ENCODE results near the gene MANSC4.

Gene MANSC4

DNA sequence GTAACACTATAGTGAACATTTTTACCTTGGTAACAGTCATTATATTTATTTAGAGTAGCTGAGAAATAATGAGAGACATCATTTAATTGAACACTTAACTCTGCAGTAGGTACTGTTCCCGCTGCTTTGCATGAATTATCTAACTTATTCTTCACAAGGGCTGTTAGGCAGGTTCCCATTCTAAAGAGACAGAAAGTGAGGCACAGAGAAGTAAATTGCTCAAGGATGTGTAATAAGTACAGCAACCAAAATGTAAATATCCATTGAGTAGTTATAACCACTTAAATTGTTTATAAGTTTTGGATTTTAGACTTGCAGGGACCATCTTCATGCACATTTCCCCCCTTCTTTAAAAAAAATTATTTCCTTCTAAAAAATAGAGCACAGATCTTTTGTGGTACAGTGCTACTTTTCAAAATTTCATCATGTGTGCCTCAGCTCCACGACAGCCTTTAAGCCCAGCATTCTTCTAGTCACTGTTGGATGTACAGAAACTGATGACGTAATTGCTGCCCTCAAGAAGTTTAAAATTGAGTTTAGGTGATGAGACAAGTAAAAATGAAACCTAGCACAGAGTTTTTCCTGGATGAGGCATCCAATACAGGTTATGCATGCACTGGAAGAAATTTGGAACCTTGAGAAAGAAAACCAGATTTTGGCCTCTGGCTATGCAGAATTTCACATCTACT is 6.0 kb upstream of the MANSC4 start:
- DNase-seq (ENCODE audit: extremely low read depth, low read depth): no peak
- TF ChIP-seq, protein P1, sequence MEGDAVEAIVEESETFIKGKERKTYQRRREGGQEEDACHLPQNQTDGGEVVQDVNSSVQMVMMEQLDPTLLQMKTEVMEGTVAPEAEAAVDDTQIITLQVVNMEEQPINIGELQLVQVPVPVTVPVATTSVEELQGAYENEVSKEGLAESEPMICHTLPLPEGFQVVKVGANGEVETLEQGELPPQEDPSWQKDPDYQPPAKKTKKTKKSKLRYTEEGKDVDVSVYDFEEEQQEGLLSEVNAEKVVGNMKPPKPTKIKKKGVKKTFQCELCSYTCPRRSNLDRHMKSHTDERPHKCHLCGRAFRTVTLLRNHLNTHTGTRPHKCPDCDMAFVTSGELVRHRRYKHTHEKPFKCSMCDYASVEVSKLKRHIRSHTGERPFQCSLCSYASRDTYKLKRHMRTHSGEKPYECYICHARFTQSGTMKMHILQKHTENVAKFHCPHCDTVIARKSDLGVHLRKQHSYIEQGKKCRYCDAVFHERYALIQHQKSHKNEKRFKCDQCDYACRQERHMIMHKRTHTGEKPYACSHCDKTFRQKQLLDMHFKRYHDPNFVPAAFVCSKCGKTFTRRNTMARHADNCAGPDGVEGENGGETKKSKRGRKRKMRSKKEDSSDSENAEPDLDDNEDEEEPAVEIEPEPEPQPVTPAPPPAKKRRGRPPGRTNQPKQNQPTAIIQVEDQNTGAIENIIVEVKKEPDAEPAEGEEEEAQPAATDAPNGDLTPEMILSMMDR (IDR thresholded peaks at IDR 0.05; ENCODE audit: low read depth, low read length): no peak

DNA sequence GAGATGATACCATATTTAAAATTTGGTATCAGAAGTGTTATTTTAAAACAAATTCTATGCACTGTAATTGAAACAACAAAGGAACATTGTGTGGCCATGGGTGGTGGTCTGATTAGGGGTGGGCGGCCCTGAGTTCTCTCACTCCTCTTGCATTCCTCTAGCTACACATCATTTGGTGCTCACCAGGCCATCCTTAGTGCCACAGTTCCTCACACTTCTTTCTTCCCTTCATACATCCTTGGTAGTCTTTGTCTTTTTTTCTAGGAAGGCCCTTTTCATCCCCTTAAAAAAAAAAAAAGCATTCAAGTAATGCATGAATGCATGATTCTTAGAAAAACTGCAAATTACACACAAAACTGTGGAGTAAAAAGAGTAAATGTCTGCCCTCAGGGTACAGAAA is 2.4 kb upstream of the MANSC4 start:
- TF ChIP-seq, protein P1 (IDR thresholded peaks at IDR 0.05; ENCODE audit: low read depth, low read length): no peak
- DNase-seq (ENCODE audit: extremely low read depth, low read depth): no peak

DNA sequence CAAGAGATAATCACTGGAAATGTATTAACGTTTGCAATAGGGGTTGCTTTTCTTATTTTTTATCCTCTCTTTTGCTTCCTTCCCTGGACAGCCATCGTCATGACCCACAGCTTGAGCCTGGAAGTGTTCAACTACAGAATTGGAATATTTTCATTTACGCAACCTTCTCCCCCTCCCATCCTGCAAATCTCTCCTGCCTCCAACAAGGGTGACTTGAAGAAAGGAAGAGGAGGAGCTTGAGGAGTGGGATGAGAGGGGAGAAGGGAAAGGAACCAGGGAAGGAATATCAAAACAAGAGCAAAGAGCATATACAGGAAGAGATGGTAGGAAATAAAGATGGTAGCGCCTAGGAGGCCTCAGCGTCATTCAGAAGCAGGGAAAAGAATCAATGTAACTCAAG is 1.6 kb upstream of the MANSC4 start:
- TF ChIP-seq, protein P1 (IDR thresholded peaks at IDR 0.05; ENCODE audit: low read depth, low read length): no peak
- no peak for DNase-seq (ENCODE audit: extremely low read depth, low read depth)

DNA sequence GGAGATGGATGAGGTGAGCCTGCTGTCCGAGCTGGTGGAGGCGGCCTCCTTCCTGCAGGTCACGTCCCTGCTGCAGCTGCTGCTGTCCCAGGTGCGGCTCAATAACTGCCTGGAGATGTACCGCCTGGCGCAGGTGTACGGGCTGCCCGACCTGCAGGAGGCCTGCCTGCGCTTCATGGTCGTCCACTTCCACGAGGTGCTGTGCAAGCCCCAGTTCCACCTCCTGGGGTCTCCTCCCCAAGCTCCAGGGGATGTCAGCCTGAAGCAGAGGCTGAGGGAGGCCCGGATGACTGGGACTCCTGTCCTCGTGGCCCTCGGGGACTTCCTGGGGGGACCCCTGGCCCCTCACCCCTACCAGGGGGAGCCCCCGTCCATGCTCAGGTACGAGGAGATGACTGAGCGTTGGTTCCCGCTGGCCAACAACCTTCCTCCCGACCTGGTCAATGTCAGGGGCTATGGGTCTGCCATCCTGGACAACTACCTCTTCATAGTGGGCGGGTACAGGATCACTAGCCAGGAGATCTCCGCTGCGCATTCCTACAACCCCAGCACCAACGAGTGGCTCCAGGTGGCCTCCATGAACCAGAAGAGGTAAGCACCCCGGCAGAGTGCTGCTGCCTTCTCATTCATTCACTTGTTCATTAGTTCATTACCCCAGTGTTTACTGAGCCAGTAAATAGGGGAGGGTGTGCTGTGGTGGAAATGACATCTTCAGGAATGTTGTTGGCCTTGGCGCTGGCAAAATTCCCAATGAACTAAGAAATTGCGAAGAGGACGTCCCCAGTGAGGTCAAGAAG is 774 bp upstream of the MANSC4 start:
- TF ChIP-seq, protein P1 (IDR thresholded peaks at IDR 0.05; ENCODE audit: low read depth, low read length): no peak
- DNase-seq (ENCODE audit: extremely low read depth, low read depth): no peak

DNA sequence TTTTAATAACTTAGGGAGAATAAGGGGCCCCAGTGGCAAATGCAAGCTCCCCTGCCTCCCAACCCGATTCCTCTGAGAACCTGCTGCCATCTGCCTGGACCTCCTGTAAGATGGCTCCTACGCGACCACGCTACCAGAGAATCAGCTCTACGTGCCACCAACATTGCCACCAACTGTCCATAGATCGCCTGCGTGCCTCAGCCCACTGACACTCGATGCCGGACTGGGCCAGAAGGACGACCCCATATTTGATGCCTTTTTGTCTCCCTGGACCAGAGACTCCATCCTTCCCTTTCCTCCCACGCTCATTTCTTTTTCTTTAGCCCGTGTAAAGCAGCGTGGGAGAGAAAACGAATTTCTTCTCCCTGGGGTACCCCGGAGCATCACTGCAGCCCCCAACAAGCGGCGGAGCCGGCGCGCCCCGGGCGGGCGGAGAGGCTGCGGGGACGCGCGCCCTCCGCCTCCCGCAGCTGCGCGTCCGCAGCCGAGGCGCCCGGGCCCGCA is 568 bp downstream of the MANSC4 start:
- no peak for DNase-seq (ENCODE audit: extremely low read depth, low read depth)

DNA sequence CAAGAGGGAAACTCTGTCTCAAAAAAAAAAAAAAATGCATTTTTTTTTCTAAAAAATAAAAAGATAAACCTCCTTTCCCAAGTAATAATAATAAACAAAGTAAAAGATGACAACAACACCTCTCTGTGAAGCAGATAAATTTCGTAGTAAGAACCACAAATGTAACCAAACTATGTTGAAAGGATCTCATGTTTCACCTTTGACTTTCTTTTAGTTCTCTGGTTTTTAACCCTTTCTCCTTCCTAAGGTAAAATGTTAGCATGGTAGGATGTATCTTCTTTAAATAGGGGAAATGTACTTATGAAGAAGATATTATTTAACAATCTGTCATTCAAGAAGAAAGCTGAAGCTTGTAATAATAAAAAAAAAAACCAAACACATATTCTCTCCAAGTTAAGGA is 1.8 kb downstream of the MANSC4 start:
- TF ChIP-seq, protein P1 (IDR thresholded peaks at IDR 0.05; ENCODE audit: low read depth, low read length): no peak
- DNase-seq (ENCODE audit: extremely low read depth, low read depth): no peak

More for the DNA sequence above, 568 bp downstream of the MANSC4 start:
- TF ChIP-seq, protein P1 (IDR thresholded peaks at IDR 0.05; ENCODE audit: low read depth, low read length): no peak

DNA sequence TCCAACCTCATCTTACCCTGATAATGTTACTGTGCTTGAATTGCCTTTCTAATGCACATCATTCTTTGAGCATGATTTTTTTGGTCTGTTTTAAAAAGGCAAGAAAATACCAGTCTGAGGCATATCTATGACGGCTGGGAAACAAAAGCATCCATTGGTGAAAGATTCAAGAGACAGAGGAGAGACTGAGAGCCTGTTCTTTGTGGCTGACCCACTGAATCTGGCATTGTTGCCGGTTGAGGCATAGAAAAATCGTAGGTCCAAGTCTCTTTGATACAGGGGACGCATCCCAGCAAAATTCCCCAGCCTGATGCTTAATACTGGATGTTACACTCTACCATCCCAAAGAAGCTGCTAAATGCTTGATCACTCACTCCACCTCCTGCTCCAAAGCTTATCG is 2.9 kb downstream of the MANSC4 start:
- DNase-seq (ENCODE audit: extremely low read depth, low read depth): no peak
- TF ChIP-seq, protein P1 (IDR thresholded peaks at IDR 0.05; ENCODE audit: low read depth, low read length): no peak
